Measurements from ENCODE around the gene FAM120A.

FAM120A gene

DNA sequence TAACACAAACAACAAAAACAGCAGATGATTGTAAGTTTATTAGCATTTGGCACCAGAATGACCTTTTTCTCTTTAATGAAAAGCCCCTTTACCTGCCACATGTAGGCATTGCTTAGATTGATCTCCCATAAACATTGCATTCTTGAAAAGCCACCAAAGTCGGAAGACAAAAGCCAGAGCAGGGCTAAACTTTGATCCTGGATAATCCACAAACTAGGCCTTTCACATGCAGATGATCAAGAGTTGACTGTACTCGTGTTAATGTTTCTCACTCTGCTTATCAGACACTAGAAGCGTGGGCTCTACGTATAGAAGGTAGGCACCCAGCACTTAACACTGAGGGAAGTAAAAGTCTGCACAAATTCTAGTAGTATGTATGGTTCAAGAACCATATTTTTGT, 103.9 kb downstream of the FAM120A start:
- no peak overlapping the region for H3K27ac ChIP-seq
- TF ChIP-seq, protein P1, sequence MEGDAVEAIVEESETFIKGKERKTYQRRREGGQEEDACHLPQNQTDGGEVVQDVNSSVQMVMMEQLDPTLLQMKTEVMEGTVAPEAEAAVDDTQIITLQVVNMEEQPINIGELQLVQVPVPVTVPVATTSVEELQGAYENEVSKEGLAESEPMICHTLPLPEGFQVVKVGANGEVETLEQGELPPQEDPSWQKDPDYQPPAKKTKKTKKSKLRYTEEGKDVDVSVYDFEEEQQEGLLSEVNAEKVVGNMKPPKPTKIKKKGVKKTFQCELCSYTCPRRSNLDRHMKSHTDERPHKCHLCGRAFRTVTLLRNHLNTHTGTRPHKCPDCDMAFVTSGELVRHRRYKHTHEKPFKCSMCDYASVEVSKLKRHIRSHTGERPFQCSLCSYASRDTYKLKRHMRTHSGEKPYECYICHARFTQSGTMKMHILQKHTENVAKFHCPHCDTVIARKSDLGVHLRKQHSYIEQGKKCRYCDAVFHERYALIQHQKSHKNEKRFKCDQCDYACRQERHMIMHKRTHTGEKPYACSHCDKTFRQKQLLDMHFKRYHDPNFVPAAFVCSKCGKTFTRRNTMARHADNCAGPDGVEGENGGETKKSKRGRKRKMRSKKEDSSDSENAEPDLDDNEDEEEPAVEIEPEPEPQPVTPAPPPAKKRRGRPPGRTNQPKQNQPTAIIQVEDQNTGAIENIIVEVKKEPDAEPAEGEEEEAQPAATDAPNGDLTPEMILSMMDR (conservative IDR thresholded peaks at IDR 0.05) = no peak

DNA sequence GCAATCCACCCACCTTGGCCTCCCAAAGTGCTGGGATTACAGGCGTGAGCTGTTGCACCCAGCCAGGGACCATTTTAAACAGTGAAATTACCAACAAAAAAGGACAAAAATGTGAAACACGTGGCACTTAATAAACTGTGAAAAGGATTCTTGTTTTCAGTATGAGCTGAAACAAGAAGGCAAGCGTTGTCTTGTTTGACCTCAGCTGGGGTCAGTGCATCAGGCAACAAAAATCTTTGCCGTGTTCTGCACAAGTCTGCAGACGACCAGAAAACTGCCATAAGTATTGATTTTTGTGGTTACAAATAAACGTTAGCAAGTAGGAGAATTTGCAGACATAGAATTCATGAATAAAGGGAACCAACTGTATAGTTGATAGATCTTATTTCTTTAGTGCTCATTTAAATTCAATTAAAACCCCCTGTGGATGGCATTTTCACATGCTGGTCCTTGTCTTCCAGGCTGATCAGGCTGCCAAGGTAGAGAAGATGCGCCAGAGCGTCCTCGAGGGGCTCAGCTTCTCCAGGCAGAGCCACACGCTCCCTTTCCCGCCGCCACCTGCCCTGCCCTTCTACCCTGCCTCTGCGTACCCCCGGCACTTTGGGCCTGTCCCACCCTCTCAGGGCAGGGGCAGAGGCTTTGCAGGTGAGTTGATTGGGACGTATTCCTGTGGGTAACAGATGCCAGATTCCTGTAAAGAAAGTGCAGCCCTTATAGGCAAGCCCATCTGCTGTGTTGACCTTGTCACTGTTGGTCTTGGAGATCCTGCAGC, 106.1 kb downstream of the FAM120A start:
- H3K27ac ChIP-seq = no peak overlapping the region
- TF ChIP-seq, protein P1 (conservative IDR thresholded peaks at IDR 0.05) = no peak

DNA sequence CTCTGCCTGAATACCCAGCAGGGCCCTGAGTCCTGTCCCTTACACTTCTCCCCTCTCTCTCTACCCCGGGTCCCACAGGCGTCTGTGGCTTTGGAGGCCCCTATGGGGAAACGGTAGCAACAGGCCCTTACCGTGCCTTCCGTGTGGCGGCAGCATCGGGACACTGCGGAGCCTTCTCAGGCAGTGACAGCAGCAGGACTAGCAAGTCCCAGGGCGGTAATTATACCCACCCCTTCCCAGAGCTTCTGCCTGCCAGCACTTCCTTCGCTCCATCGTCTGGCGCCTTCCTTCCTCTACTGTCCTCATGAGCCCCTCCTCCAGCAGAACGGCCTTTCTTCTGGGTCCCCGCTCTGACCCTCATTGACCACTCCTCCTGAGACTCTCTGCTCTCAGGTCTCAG, 107.0 kb downstream of the FAM120A start:
- no peak overlapping the region for H3K27ac ChIP-seq
- TF ChIP-seq, protein P1 (conservative IDR thresholded peaks at IDR 0.05) = no peak

DNA sequence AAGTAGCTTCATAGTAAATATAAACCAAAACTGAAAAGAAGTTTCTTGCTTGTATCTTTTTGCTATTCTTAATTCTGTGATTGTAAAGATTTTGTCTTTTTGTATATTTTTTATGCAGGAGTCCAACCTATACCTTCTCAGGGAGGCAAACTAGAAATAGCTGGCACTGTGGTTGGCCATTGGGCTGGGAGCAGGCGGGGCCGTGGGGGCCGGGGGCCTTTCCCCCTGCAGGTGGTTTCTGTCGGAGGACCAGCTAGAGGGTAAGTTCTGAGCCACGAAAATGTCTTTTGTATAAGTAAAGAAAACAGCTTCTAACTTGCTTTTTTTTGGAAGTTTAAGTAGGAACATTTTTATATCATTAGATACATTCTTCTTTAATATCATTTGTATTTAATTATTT, 109.5 kb downstream of the FAM120A start:
- no peak overlapping the region for H3K27ac ChIP-seq
- TF ChIP-seq, protein P1 (conservative IDR thresholded peaks at IDR 0.05) = no peak

DNA sequence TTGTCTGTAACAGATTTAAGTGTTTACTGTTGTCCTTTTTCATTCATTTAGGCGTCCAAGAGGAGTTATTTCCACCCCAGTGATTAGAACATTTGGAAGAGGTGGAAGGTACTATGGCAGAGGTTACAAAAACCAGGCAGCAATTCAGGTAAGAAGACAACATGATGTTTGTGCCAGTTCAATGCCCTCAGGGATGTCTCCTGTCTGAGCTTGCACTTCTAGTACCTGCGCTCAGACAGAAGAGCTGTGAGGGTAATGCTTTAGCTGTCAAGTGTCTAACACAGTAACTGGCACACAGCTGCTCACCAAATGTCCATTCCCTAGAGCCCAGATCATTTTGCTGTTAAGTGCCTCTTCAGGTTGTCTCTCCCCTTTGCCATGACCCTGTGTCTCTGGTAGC, 110.7 kb downstream of the FAM120A start:
- TF ChIP-seq, protein P1 (conservative IDR thresholded peaks at IDR 0.05) = no peak
- H3K27ac ChIP-seq = no peak overlapping the region

DNA sequence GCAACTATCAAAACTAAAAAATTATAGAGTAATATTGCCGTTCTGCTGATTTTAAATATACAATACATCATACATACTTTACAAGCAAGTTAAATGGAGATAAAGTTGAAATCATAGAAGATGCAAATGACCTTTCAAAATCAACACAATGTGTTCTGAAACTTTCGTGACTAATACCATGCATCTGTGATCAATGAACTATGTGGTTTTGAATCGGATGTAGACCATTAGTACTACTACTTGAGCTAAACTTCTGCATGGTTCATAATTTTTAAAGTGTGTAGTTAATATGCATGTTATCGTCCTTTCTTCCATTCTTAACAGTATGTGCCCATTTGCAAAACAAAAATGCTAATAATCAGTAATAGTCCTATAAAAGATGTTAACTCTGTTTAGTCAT, 113.6 kb downstream of the FAM120A start:
- TF ChIP-seq, protein P1 (conservative IDR thresholded peaks at IDR 0.05) = no peak
- no peak overlapping the region; the same call in 1 of the 2 replicates for H3K27ac ChIP-seq

DNA sequence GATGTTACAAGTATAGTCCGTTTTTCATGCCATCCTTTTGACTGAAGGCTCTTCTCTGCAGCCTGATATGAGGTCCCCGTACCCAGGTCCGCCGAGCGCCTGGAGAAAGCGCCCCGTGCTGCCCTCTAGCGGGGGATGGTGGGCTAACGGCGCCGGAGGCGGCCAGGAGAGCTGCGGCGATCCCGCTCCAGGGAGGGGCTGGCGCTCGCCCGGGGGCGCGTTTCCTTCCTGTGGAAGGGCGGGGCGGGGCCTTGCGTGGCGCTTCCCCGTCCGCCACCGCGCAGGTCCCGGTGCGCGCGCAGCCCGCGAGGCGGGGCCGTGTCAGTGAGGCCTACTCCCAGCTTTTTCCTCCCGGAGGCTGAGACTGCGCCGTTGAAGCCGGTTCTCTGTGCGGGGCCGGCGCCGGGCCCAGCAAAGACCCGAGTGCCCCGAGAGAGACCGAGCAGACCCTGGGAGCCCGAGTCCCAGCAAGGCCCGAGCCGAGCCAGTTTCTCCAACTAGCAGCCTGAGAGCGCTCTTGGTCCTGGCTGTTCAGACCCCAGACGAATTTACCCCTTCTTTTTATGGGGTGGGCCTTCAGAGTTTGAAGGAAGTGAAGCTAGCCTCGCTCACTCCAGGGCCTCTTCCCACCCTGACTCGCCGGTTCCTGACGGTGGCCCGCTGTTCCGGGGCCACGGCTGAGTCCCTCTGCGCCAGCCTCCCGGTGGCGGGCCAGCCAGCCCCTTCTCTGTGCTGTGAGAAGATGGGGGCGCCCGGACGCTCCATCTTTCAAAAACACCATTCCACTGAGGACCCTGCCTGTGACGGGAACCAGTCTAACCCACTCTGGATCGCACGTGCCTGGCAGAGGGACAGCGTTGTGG, 115.2 kb downstream of the FAM120A start:
- H3K27ac ChIP-seq = peak overlapping the region; percentile 92
- TF ChIP-seq, protein P1 (conservative IDR thresholded peaks at IDR 0.05) = peak; percentile 97

Data from VCaP (cell line).